ENCODE data around the gene VMP1.
"Not testable (repeated sequence)": the region's sequence is repeated elsewhere in the genome, so short reads cannot be mapped to it uniquely, and the experiment has no call there.

VMP1 gene

GRCh38 chr17:59838052-59838916 is 130.8 kb downstream of the VMP1 start:
- Histone ChIP-seq H3K27ac (ENCODE audit: poor library complexity, severe bottlenecking) (peak overlapping the region; percentile 100), H3K36me3 (ENCODE audit: low read depth) (peaks cover 42% of the 10 kb centered on the region), H3K4me1 (ENCODE audit: insufficient read depth, poor library complexity, severe bottlenecking) (peaks cover 16% of the 10 kb centered on the region), H3K27me3 (ENCODE audit: insufficient read depth, poor library complexity, severe bottlenecking) (no peaks in the 10 kb centered on the region), H3K9me3 (ENCODE audit: severe bottlenecking) (no peaks in the 10 kb centered on the region), H3K4me3 (ENCODE audit: severe bottlenecking) (peak overlapping the region; percentile 68)
- ATAC-seq (ENCODE audit: low read depth) (no peak), DNase-seq (ENCODE audit: low spot score) (no peak)
- no peak for TF ChIP-seq CTCF (IDR thresholded peaks at IDR 0.05; ENCODE audit: poor library complexity, severe bottlenecking)

- TF ChIP-seq CTCF (IDR thresholded peaks at IDR 0.05; ENCODE audit: poor library complexity, severe bottlenecking) = no peak
- H3K27ac ChIP-seq (ENCODE audit: poor library complexity, severe bottlenecking) = peak overlapping the region; percentile 100
- H3K4me1 ChIP-seq (ENCODE audit: insufficient read depth, poor library complexity, severe bottlenecking) = peaks cover 19% of the 10 kb centered on the region
- peak overlapping the region; percentile 68 for H3K4me3 ChIP-seq (ENCODE audit: severe bottlenecking)
- no peak for ATAC-seq (ENCODE audit: low read depth)
- H3K27me3 ChIP-seq (ENCODE audit: insufficient read depth, poor library complexity, severe bottlenecking) = no peaks in the 10 kb centered on the region
- H3K9me3 ChIP-seq (ENCODE audit: severe bottlenecking) = no peaks in the 10 kb centered on the region
- peaks cover 42% of the 10 kb centered on the region for H3K36me3 ChIP-seq (ENCODE audit: low read depth)
- DNase-seq (ENCODE audit: low spot score) = no peak
These were observed 132.3 kb downstream of the VMP1 start for GRCh38 chr17:59839651-59840328.

GRCh38 chr17:59840329-59841090 is 133.1 kb downstream of the VMP1 start:
- ATAC-seq (ENCODE audit: low read depth) (no peak), DNase-seq (ENCODE audit: low spot score) (no peak)
- Histone ChIP-seq H3K4me1 (ENCODE audit: insufficient read depth, poor library complexity, severe bottlenecking) (peaks cover 26% of the 10 kb centered on the region), H3K4me3 (ENCODE audit: severe bottlenecking) (peak overlapping the region; percentile 68), H3K9me3 (ENCODE audit: severe bottlenecking) (no peaks in the 10 kb centered on the region), H3K27me3 (ENCODE audit: insufficient read depth, poor library complexity, severe bottlenecking) (no peaks in the 10 kb centered on the region), H3K36me3 (ENCODE audit: low read depth) (peaks cover 42% of the 10 kb centered on the region), H3K27ac (ENCODE audit: poor library complexity, severe bottlenecking) (peak overlapping the region; percentile 100)
- TF ChIP-seq CTCF (IDR thresholded peaks at IDR 0.05; ENCODE audit: poor library complexity, severe bottlenecking) = no peak

GRCh38 chr17:59841091-59841881 is 133.8 kb downstream of the VMP1 start:
- Histone ChIP-seq H3K27ac (ENCODE audit: poor library complexity, severe bottlenecking) (peak overlapping the region; percentile 100), H3K4me1 (ENCODE audit: insufficient read depth, poor library complexity, severe bottlenecking) (peaks cover 26% of the 10 kb centered on the region), H3K4me3 (ENCODE audit: severe bottlenecking) (peak overlapping the region; percentile 68), H3K36me3 (ENCODE audit: low read depth) (peaks cover 42% of the 10 kb centered on the region)
- not testable (repeated sequence) for H3K9me3 ChIP-seq (ENCODE audit: severe bottlenecking); DNase-seq (ENCODE audit: low spot score); H3K27me3 ChIP-seq (ENCODE audit: insufficient read depth, poor library complexity, severe bottlenecking); ATAC-seq (ENCODE audit: low read depth)

- peaks cover 26% of the 10 kb centered on the region for H3K4me1 ChIP-seq (ENCODE audit: insufficient read depth, poor library complexity, severe bottlenecking)
- DNase-seq (ENCODE audit: low spot score); H3K9me3 ChIP-seq (ENCODE audit: severe bottlenecking); H3K27me3 ChIP-seq (ENCODE audit: insufficient read depth, poor library complexity, severe bottlenecking): not testable (repeated sequence)
- H3K27ac ChIP-seq (ENCODE audit: poor library complexity, severe bottlenecking) = peak overlapping the region; percentile 100
- H3K4me3 ChIP-seq (ENCODE audit: severe bottlenecking) = peak overlapping the region; percentile 68
- peak; percentile 0; the same call in 1 of the 3 replicates for ATAC-seq (ENCODE audit: low read depth)
- H3K36me3 ChIP-seq (ENCODE audit: low read depth) = peaks cover 42% of the 10 kb centered on the region
These were observed 134.4 kb downstream of the VMP1 start for GRCh38 chr17:59841882-59842263.

Data from RWPE2 (cell line).